K562 (cell line): ENCODE data around the gene RARRES2. TPM values are rescaled to one million over a fixed set of nuclear protein-coding genes. Genes with fewer than 3 reads are reported as not detected.
A peak's percentile ranks its signal among the peaks of the same experiment; 100 is the strongest.

ENCODE experiments used
- ATAC-seq: fragments of 200-7000 bp; cut with Tn5 transposase; 3 replicates; pipeline ENCODE4 v1.9.1; 2020; ENCODE audit warnings: moderate library complexity
- BruUV-seq: library from RNA; stranded (reverse); fragments of 400-500 nt; replicated peaks from 2 replicates; lab custom pipeline; 2021; lab: Mats Ljungman, UMichigan
- CTCF ChIA-PET: fragments of 300-600 bp; formaldehyde crosslinking; extraction: SDS; loops from one replicate; lab custom pipeline; 2021; ENCODE audit warnings: low intra/inter-chr PET ratio; lab: Yijun Ruan, JAX
- POLR2A ChIA-PET: fragments of 300-600, 350-650 bp; sonication (Branson Sonifier 250); formaldehyde crosslinking; extraction: SDS; loops from one replicate; lab custom pipeline; 2021; ENCODE audit warnings: antibody characterized with exemption, inconsistent platforms; lab: Yijun Ruan, JAX
- DNase-seq, 4 experiments: peaks; one replicate each; pipeline versions ENCODE4 v3.0.0 to v3.0.0-alpha.2; 2011 to 2018; ENCODE audit warnings: low spot score in 3 of 4, mixed read lengths in 3 of 4; ENCODE audit errors: extremely low read depth in 1 of 4
- FAIRE-seq: peaks from 2 replicates; lab custom pipeline; 2011; peaks lifted over from hg19 to GRCh38; lab: Jason Lieb, UNC
- H2AFZ ChIP-seq: 2 replicates; pipeline ENCODE4 v1.6.0; 2011; ENCODE audit warnings: low read depth, low read length, control low read depth, inconsistent platforms
- H3K27ac ChIP-seq: fragments of 200-600 bp; 3 replicates; pipeline ENCODE4 v1.8.0; 2011; ENCODE audit warnings: low read depth, mild to moderate bottlenecking, control low read depth, inconsistent platforms, low read length, moderate library complexity, mixed read lengths; ENCODE audit errors: extremely low read depth
- H3K27me3 ChIP-seq, 2 experiments: fragments of 300-600 bp in 1 of 2; 2 replicates in 1 of 2; 3 replicates in 1 of 2; pipeline versions ENCODE4 v1.6.0 to v1.8.0; 2011; ENCODE audit warnings: inconsistent platforms in 2 of 2, low read length in 2 of 2, mild to moderate bottlenecking in 1 of 2, mixed read lengths in 1 of 2, moderate library complexity in 1 of 2; ENCODE audit not compliant: control insufficient read depth in 2 of 2, insufficient read depth in 2 of 2
- H3K36me3 ChIP-seq: fragments of 300-600 bp; 3 replicates; pipeline ENCODE4 v1.8.0; 2011; ENCODE audit warnings: mild to moderate bottlenecking, low read length, inconsistent platforms; ENCODE audit not compliant: control insufficient read depth, insufficient read depth
- H3K4me1 ChIP-seq, 2 experiments: fragments of 200-600 bp in 1 of 2; replicated peaks in 1 of 2; 2 replicates in 1 of 2; 3 replicates in 1 of 2; pipeline versions ENCODE4 v1.5.1 to v1.8.0; 2011; ENCODE audit warnings: inconsistent platforms in 2 of 2, low read length in 2 of 2, mild to moderate bottlenecking in 1 of 2, mixed read lengths in 1 of 2, moderate library complexity in 1 of 2; ENCODE audit not compliant: control insufficient read depth in 2 of 2, insufficient read depth in 2 of 2
- H3K4me2 ChIP-seq: 2 replicates; pipeline ENCODE4 v1.6.1; 2011; ENCODE audit warnings: low read length, control low read depth, inconsistent platforms, mixed read lengths; ENCODE audit not compliant: insufficient read depth
- H3K4me3 ChIP-seq: fragments of 200-600 bp; sonication (generic), shearing (Covaris generic); 2 replicates; pipeline ENCODE4 v1.5.1; 2016; ENCODE audit warnings: control low read depth, inconsistent platforms
- H3K79me2 ChIP-seq: fragments of 200-600 bp; 3 replicates; pipeline ENCODE4 v1.8.0; 2011; ENCODE audit warnings: low read length, inconsistent platforms; ENCODE audit not compliant: control insufficient read depth, insufficient read depth
- H3K9ac ChIP-seq, 2 experiments: 2 replicates each; pipeline versions ENCODE4 v1.6.0 to v1.6.1; 2011; ENCODE audit warnings: low read depth in 2 of 2, low read length in 2 of 2, control low read depth in 1 of 2, inconsistent platforms in 1 of 2, mild to moderate bottlenecking in 1 of 2, mixed read lengths in 1 of 2; ENCODE audit not compliant: insufficient read depth in 1 of 2
- H3K9me1 ChIP-seq: one replicate; pipeline ENCODE4 v1.6.0; 2011; ENCODE audit warnings: inconsistent platforms, mild to moderate bottlenecking, low read length, moderate library complexity; ENCODE audit not compliant: control insufficient read depth, insufficient read depth
- H3K9me3 ChIP-seq: replicated peaks from 2 replicates; pipeline ENCODE4 v1.5.1; 2011; ENCODE audit warnings: low read depth, low read length, inconsistent platforms; ENCODE audit not compliant: control insufficient read depth, insufficient read depth
- H4K20me1 ChIP-seq: replicated peaks from 2 replicates; pipeline ENCODE4 v1.6.1; 2011; ENCODE audit warnings: low read length, inconsistent platforms, mixed read lengths; ENCODE audit not compliant: control insufficient read depth, insufficient read depth
- CHD2 ChIP-seq: IDR thresholded peaks from 2 replicates; pipeline ENCODE4 v1.6.1; 2011; ENCODE audit warnings: low read depth, low read length
- FOXK1 ChIP-seq: sonication (generic); formaldehyde crosslinking; IDR thresholded peaks from 2 replicates; pipeline ENCODE4 v1.8.0; 2022; ENCODE audit warnings: missing genetic modification reagents, mild to moderate bottlenecking, borderline replicate concordance
- MAFK ChIP-seq: IDR thresholded peaks from 2 replicates; pipeline ENCODE4 v1.6.1; 2011; ENCODE audit warnings: low read length, improper control_type of control experiment
- POLR2A ChIP-seq: fragments of 450-650 bp; conservative IDR thresholded peaks from 2 replicates; pipeline ENCODE4 v1.6.1; 2016
- ZFX ChIP-seq: sonication (generic); formaldehyde crosslinking; IDR thresholded peaks from 2 replicates; pipeline ENCODE4 v1.8.0; 2022; ENCODE audit warnings: mild to moderate bottlenecking, missing genetic modification reagents, moderate library complexity
- ZKSCAN8 ChIP-seq: fragments of 200-800 bp; sonication (Bioruptor generic); IDR thresholded peaks from 2 replicates; pipeline ENCODE4 v1.6.1; 2016; ENCODE audit warnings: missing genetic modification characterization, missing compliant biosample characterization
- ZNF384 ChIP-seq: IDR thresholded peaks from 2 replicates; pipeline ENCODE4 v1.6.1; 2012; ENCODE audit warnings: low read depth, low read length, improper control_type of control experiment
- ZNF431 ChIP-seq: sonication (generic); formaldehyde crosslinking; IDR thresholded peaks from 2 replicates; pipeline ENCODE4 v1.8.0; 2022; ENCODE audit warnings: mild to moderate bottlenecking, missing genetic modification reagents
- ZNF584 ChIP-seq: fragments of 200-800 bp; sonication (Bioruptor generic); IDR thresholded peaks from 2 replicates; pipeline ENCODE4 v1.6.1; 2016; ENCODE audit warnings: low read depth, mild to moderate bottlenecking, missing genetic modification characterization, missing compliant biosample characterization
- WGBS: fragments of 100-300 bp; shearing (Covaris generic); methylation state at CpG from one replicate; pipeline ENCODE4 v1.1.6; 2016; ENCODE audit warnings: low coverage, mixed read lengths; ENCODE audit not compliant: insufficient coverage; ENCODE audit errors: missing lambda C conversion rate; 5-methylcytosine and 5-hydroxymethylcytosine counted together
- in situ Hi-C: fragments of 300-500 bp; cut with MboI; formaldehyde crosslinking; loops from 4 replicates; pipeline ENCODE4 v1.15.0; 2018; ENCODE audit warnings: inconsistent platforms, mixed read lengths
- intact Hi-C: fragments of 100-400 bp; cut with micrococcal nuclease; formaldehyde crosslinking; loops from 2 replicates; pipeline ENCODE4 v1.14.2; 2022
- polyA plus RNA-seq, 8 experiments: library from polyadenylated mRNA; depleted of rRNA in 4 of 8; stranded (reverse) in 5 of 8; unstranded in 3 of 8; fragments of >200 nt; fragmentation: Nextera tagmentation in 2 of 8; fragmentation: Illumina TruSeq in 1 of 8; extraction: Ambion mirVana in 2 of 8; extraction: Trizol in 1 of 8; gene quantifications; 2 replicates each; pipeline versions ENCODE4 v1.2.1 to v1.2.3, GENCODE V29; 2011 to 2014; ENCODE audit warnings: inconsistent platforms in 1 of 8, missing spikeins in 1 of 8
- total RNA-seq, 7 experiments: library from RNA; depleted of rRNA in 6 of 7; stranded (reverse); fragments of >200 nt in 6 of 7; fragmentation: Illumina TruSeq in 2 of 7; extraction: Trizol in 2 of 7; gene quantifications; 2 replicates each; pipeline versions ENCODE4 v1.2.1 to v1.2.3, GENCODE V29; 2011 to 2021; ENCODE audit warnings: low replicate concordance in 1 of 7
- TF ChIP-seq, protein P1 (sequence below), 2 experiments: fragments of 250-450 bp in 1 of 2; fragments of 450-650 bp in 1 of 2; sonication (Bioruptor Pico) in 1 of 2; IDR thresholded peaks; 2 replicates each; pipeline versions ENCODE4 v1.6.1 to v1.8.0; 2016 to 2021; ENCODE audit warnings: mild to moderate bottlenecking in 2 of 2, moderate library complexity in 2 of 2, missing compliant biosample characterization in 1 of 2, missing genetic modification characterization in 1 of 2

The RARRES2 gene
- total and polyA plus RNA-seq, 9 of the 15 experiments (the other 6 are each of a cell fraction or from before 2014, with no cell fraction given): 0.11 to 1.7 (median 0.23) TPM; not detected in 6

DNA sequence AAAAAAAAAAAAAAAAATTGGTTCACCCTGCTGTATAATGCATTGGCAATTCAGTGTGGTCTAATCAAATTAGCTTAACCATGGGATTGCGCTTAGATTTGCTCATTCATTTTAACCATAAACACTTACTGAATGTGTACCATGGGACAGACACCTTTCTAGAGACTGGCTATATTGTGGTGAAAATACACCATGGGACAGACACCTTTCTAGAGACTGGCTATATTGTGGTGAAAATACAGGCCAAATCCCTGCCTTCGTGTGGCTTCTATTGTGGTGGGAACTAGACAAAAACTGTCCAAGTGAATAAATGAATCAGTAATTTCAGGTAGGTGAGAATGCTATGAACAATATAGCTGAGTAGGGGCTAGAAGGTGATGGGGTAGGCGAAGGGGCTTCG lies 17.0 kb upstream of the RARRES2 start:
- H3K4me1 ChIP-seq: peaks cover 30 to 33% of the 10 kb centered on the region in 2 experiments; a peak in 4 of 5 replicates
- FAIRE-seq: no peak

More for the DNA sequence above, 17.0 kb upstream of the RARRES2 start:
- BruUV-seq: no TSS peak
- WGBS: 77% methylated on average over 4 of the region's 4 CpGs
- TF ChIP-seq FOXK1 (CRISPR knock-in tag) (no peak), CHD2 (no peak), MAFK (no peak), ZFX (0 out of 2 replicates have a peak, but pooled peaks have one; percentile 23), POLR2A (no peak), ZNF584 (CRISPR knock-in tag) (no peak), ZNF384 (0 out of 2 replicates have a peak, but pooled peaks have one; percentile 11), ZKSCAN8 (CRISPR knock-in tag) (0 out of 2 replicates have a peak, but pooled peaks have one; percentile 35), ZNF431 (CRISPR knock-in tag) (peak; percentile 25; the same call in 1 of the 2 replicates)
- TF ChIP-seq, protein P1, sequence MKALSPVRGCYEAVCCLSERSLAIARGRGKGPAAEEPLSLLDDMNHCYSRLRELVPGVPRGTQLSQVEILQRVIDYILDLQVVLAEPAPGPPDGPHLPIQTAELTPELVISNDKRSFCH (CRISPR knock-in tag; IDR thresholded peaks at IDR 0.05): no peak
- TF ChIP-seq, protein P1 (tag; IDR thresholded peaks at IDR 0.05): no peak
- DNase-seq (no peak), ATAC-seq (0 out of 3 replicates have a peak, but pooled peaks have one; percentile 3)
- H3K4me3 ChIP-seq: no peak overlapping the region
- H4K20me1 ChIP-seq: no peaks in the 10 kb centered on the region
- H3K4me2 ChIP-seq: no peak overlapping the region
- in situ Hi-C loops: no loop called here
- no peaks in the 10 kb centered on the region for H3K9me3 ChIP-seq
- H3K27me3 ChIP-seq: no peaks in the 10 kb centered on the region; a peak in 1 of 5 replicates
- ChIA-PET POLR2A (interaction anchor here (0.6 to 1.2 kb wide), 4 partner anchors 9 to 28 kb away, joined by 3 to 9 read pairs (median 3); partner anchors contain the start of gene REPIN1), CTCF (interaction anchor here (0.9 kb wide), 1 partner anchor 60 kb away, joined by 4 read pairs; no protein-coding TSS in a partner anchor)
- intact Hi-C loops: loop anchor here (10.0 kb wide), 1 partner anchor 396 kb away; no protein-coding TSS in a partner anchor
- no peaks in the 10 kb centered on the region for H3K36me3 ChIP-seq
- H3K9me1 ChIP-seq: peaks cover 5% of the 10 kb centered on the region
- H3K79me2 ChIP-seq: no peaks in the 10 kb centered on the region
- peak overlapping the region; percentile 48; the same call in 1 of the 2 replicates for H2AFZ ChIP-seq
- no peak overlapping the region for H3K9ac ChIP-seq
- no peak overlapping the region for H3K27ac ChIP-seq
